Lower leg skin (tissue), 4 donors: Measurements from ENCODE around the gene SCAPER. TPM values are rescaled to one million over a fixed set of nuclear protein-coding genes. Genes with fewer than 3 reads are reported as not detected.
"Not testable (repeated sequence)": the region's sequence is repeated elsewhere in the genome, so short reads cannot be mapped to it uniquely, and the experiment has no call there.

Experiments
- DNase-seq, 2 donors: peaks; one replicate each; pipeline ENCODE4 v3.0.0-alpha.2; 2019; ENCODE audit warnings: low spot score in 2 of 2
- H3K4me3 ChIP-seq: fragments of 200-600 bp; sonication (generic); 2 replicates; pipeline ENCODE4 v1.5.1; 2017; ENCODE audit warnings: mild to moderate bottlenecking, low read depth; ENCODE audit not compliant: poor library complexity, severe bottlenecking
- POLR2A ChIP-seq, 2 donors: fragments of 450-650 bp; IDR thresholded peaks; one replicate each; pipeline ENCODE4 v1.6.1; 2016 to 2017; ENCODE audit warnings: antibody characterized with exemption in 2 of 2, mild to moderate bottlenecking in 1 of 2, moderate library complexity in 1 of 2
- WGBS, 2 donors: methylation state at CpG; one replicate each; pipeline ENCODE4 v1.1.5; 2018; 5-methylcytosine and 5-hydroxymethylcytosine counted together
- intact Hi-C: fragments of 100-400 bp; cut with DNase I; formaldehyde crosslinking; loops from one replicate; pipeline ENCODE4 v1.15.0; 2023; ENCODE audit warnings: low total_unique reads
- microRNA-seq, 2 donors: library from miRNA; unstranded; fragments of <30 nt; microRNA quantifications; one replicate each; pipeline ENCODE4, GENCODE V29; 2016; ENCODE audit warnings: borderline replicate concordance in 2 of 2, borderline number of aligned reads in 1 of 2
- total RNA-seq, 4 donors: library from RNA; depleted of rRNA; stranded (reverse); fragments of >200 nt; gene quantifications; one replicate each; pipeline ENCODE4 v1.1.0, GENCODE V29; 2016
- TF ChIP-seq, protein P1 (sequence below), 3 donors: fragments of 450-650 bp; IDR thresholded peaks; one replicate each; pipeline ENCODE4 v1.5.1; 2016; ENCODE audit warnings: antibody characterized with exemption in 3 of 3, mild to moderate bottlenecking in 3 of 3, moderate library complexity in 2 of 3

Gene SCAPER
- total RNA-seq, 4 donors from 2014 or later: 23.8 to 63.2 (median 32.9) TPM

DNA sequence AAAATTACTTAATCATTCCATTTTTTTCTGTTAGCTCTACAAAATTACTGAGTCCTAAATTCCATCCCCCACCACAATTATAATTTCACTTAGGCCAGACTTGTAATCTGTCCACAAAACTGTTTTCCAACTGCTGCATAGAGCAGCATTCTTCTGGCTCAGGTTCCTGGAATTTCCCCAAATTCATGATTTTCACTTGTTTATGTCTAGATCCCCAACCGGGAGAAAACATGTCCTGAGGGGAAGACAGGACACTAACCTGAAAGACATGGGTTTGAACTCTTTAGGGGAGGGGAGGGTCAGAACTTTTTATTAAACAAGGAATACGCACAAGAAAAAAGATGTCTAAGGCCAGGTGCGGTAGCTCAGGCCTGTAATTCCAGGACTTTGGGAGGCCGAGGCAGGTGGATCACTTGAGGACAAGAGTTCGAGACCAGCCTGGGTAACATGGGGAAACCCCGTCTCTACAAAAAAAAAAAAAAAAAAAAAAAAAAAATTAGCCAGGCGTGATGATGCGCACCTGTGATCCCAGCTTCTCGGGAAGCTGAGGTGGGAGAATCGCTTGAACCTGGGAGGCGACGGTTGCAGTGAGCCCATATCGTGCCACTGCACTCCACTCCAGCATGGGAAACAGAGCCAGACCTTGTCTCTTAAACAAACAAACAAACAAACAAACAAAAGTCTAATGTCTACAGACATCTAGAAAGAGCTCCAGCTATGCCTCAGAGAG, 595.4 kb downstream of the SCAPER start:
- WGBS, 2 donors: 70 to 74% methylated on average over 13 of the region's 13 CpGs
- no peak overlapping the region for H3K4me3 ChIP-seq
- DNase-seq: no peak
- intact Hi-C loops: no loop called here
- TF ChIP-seq, protein P1, sequence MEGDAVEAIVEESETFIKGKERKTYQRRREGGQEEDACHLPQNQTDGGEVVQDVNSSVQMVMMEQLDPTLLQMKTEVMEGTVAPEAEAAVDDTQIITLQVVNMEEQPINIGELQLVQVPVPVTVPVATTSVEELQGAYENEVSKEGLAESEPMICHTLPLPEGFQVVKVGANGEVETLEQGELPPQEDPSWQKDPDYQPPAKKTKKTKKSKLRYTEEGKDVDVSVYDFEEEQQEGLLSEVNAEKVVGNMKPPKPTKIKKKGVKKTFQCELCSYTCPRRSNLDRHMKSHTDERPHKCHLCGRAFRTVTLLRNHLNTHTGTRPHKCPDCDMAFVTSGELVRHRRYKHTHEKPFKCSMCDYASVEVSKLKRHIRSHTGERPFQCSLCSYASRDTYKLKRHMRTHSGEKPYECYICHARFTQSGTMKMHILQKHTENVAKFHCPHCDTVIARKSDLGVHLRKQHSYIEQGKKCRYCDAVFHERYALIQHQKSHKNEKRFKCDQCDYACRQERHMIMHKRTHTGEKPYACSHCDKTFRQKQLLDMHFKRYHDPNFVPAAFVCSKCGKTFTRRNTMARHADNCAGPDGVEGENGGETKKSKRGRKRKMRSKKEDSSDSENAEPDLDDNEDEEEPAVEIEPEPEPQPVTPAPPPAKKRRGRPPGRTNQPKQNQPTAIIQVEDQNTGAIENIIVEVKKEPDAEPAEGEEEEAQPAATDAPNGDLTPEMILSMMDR (IDR thresholded peaks at IDR 0.05): no peak
- no peak for TF ChIP-seq POLR2A (IDR thresholded peaks at IDR 0.05)

DNA sequence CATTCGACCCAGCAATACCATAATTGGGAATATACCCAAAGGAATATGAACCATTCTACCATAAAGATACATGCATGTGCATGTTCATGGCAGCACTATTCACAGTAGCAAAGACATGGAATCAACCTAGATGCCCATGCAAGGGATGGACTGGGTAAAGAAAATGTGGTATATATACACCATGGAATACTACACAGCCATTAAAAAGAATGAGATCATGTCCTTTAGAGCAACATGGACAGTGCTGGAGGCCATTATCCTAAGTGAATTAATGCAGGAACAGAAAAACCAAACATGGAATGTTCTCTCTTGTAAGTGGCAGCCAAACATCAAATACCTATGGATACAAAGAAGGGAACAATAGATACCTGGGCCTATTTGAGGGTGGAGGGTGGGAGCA, 601.2 kb downstream of the SCAPER start:
- intact Hi-C loops: no loop called here
- DNase-seq: no peak
- no peak overlapping the region for H3K4me3 ChIP-seq
- TF ChIP-seq, protein P1 (IDR thresholded peaks at IDR 0.05): no peak
- TF ChIP-seq POLR2A (IDR thresholded peaks at IDR 0.05): no peak
- 73 to 100% methylated on average over 1 of the region's 1 CpG for WGBS, 2 donors

DNA sequence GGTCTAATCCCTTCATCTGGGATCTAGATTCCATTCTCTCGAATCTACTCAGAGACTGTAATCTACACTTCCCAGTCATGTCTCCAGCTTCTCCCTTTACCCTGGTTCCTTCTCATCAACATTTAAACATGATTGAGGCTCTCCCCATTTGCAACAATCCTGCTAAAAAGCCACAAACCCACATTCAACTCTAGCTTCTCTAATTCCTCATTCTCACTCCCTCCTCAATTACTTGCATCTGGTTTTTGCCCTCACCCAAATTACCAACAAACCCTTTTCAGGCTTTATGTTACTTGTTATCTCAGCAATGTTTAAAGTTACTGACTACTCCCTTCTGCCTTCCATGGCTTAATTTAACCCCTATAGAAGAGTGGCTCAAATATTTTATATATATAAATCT, 605.4 kb downstream of the SCAPER start:
- no peak overlapping the region for H3K4me3 ChIP-seq

DNA sequence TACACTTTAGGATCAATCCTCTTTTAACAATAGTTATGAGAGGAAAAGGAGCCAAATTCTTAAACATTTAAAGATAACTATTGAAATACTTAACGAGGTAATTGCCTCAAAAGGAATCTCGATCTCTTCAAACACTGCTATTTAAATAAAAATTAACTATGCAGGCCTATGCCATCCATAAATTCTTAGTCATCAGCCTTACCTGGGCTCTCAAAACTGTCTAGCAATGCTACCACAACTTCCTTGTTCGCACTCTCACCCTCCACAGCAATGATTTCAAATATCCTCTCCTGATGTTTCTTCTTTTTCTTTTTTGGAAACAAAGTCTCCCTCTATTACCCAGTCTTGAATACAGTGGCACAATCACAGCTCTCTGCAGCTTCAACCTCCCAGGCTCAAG, 606.2 kb downstream of the SCAPER start:
- TF ChIP-seq, protein P1 (IDR thresholded peaks at IDR 0.05): no peak
- TF ChIP-seq POLR2A (IDR thresholded peaks at IDR 0.05): no peak
- intact Hi-C loops: no loop called here
- WGBS, 2 donors: 60 to 71% methylated on average over 3 of the region's 3 CpGs
- H3K4me3 ChIP-seq: no peak overlapping the region
- no peak for DNase-seq

More for the DNA sequence above, 605.4 kb downstream of the SCAPER start:
- 84 to 87% methylated on average over 1 of the region's 1 CpG for WGBS, 2 donors
- intact Hi-C loops: no loop called here
- TF ChIP-seq, protein P1 (IDR thresholded peaks at IDR 0.05): no peak
- TF ChIP-seq POLR2A (IDR thresholded peaks at IDR 0.05): no peak
- no peak for DNase-seq

DNA sequence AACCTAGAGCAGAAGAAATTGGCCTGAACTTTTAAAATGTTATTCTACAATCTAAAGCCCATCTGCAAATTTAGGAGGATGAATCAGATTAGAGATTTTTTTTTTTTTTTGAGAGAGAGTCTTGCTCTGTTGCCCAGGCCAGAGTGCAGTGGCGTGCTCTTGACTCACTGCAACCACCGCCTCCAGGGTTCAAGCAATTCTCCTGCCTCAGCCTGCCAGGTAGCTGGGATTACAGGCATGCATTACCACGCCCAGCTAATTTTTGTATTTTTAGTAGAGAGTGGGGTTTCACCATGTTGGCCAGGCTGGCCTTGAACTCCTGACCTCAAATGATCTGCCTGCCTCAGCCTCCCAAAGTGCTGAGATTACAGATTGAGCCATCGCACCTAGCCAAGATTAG, 607.2 kb downstream of the SCAPER start:
- intact Hi-C loops: not testable (repeated sequence)
- 77 to 89% methylated on average over 4 of the region's 4 CpGs for WGBS, 2 donors

More for the DNA sequence above, 607.2 kb downstream of the SCAPER start:
- not testable (repeated sequence) for H3K4me3 ChIP-seq, DNase-seq

Small RNA genes lying within 50 kb of the gene (microRNA-seq; reads per million reads assigned to microRNA genes)
- gene MIR3713: 0 reads per million in 2 donors

Other genes with a start within 250 kb of the SCAPER start
- gene RCN2, start 26.4 kb upstream of the SCAPER start, total RNA-seq: 10 to 100 TPM; 21.4 to 29.2 (median 23.8) TPM
- gene PSTPIP1, start 89.8 kb upstream of the SCAPER start, total RNA-seq: 1 to 10 TPM; 2.9 to 8.9 (median 4.0) TPM
- gene TSPAN3, start 165.8 kb upstream of the SCAPER start, total RNA-seq: 10 to 100 TPM; 82.7 to 92.6 (median 88.2) TPM